OCI-LY7 (cell line): ENCODE measurements around the gene EDEM1. TPM values are rescaled to one million over a fixed set of nuclear protein-coding genes. Genes with fewer than 3 reads are reported as not detected.
A peak's percentile ranks its signal among the peaks of the same experiment; 100 is the strongest.

Experiments
- BruUV-seq: library from RNA; stranded (reverse); fragments of 400-500 nt; replicated peaks from 2 replicates; lab custom pipeline; 2021; lab: Mats Ljungman, UMichigan
- CTCF ChIA-PET: fragments of 300-600 bp; sonication (Branson Sonifier 250); formaldehyde crosslinking; loops from one replicate; lab custom pipeline; 2022; ENCODE audit warnings: antibody characterized with exemption; ENCODE audit not compliant: unreplicated experiment; lab: Charles Lee
- POLR2A ChIA-PET: fragments of 300-600 bp; sonication (Branson Sonifier 250); formaldehyde crosslinking; loops from one replicate; lab custom pipeline; 2022; ENCODE audit warnings: antibody characterized with exemption; lab: Charles Lee
- DNase-seq: peaks from one replicate; pipeline ENCODE4 v3.0.0-alpha.2; 2015; ENCODE audit warnings: low spot score
- H2AFZ ChIP-seq: fragments of 200-600 bp; sonication (generic), shearing (Covaris generic); 2 replicates; pipeline ENCODE4 v1.6.1; 2014; ENCODE audit warnings: mild to moderate bottlenecking, antibody characterized with exemption, low read length, moderate library complexity
- H3K27ac ChIP-seq: fragments of 200-600 bp; sonication (generic); 2 replicates; pipeline ENCODE4 v1.5.1; 2014; ENCODE audit warnings: mixed run types, low read depth, mild to moderate bottlenecking, moderate library complexity, low read length, inconsistent platforms; ENCODE audit not compliant: poor library complexity, severe bottlenecking
- H3K36me3 ChIP-seq: fragments of 200-600 bp; sonication (generic); 2 replicates; pipeline ENCODE4 v1.6.1; 2014; ENCODE audit warnings: mild to moderate bottlenecking, antibody characterized with exemption, low read length, moderate library complexity, mixed read lengths; ENCODE audit not compliant: insufficient read depth
- H3K4me1 ChIP-seq: fragments of 200-600 bp; sonication (generic); 2 replicates; pipeline ENCODE4 v1.5.1; 2014; ENCODE audit warnings: mild to moderate bottlenecking, low read length; ENCODE audit not compliant: insufficient read depth, poor library complexity, severe bottlenecking
- H3K4me2 ChIP-seq: fragments of 200-600 bp; sonication (generic); 2 replicates; pipeline ENCODE4 v1.6.1; 2014; ENCODE audit warnings: mild to moderate bottlenecking, low read length
- H3K4me3 ChIP-seq: fragments of 200-600 bp; sonication (generic); 2 replicates; pipeline ENCODE4 v1.5.1; 2014; ENCODE audit warnings: mild to moderate bottlenecking, low read depth, low read length; ENCODE audit not compliant: poor library complexity, severe bottlenecking
- H3K79me2 ChIP-seq: fragments of 200-600 bp; sonication (generic); 2 replicates; pipeline ENCODE4 v1.6.1; 2016; ENCODE audit warnings: low read depth, mild to moderate bottlenecking, low read length, moderate library complexity, mixed read lengths; ENCODE audit not compliant: insufficient read depth
- H3K9me2 ChIP-seq: fragments of 200-600 bp; sonication (generic); 2 replicates; pipeline ENCODE4 v1.6.1; 2016; ENCODE audit warnings: mild to moderate bottlenecking, low read length, mixed read lengths; ENCODE audit not compliant: insufficient read depth
- H3K9me3 ChIP-seq: fragments of 200-600 bp; sonication (generic); 2 replicates; pipeline ENCODE4 v1.6.1; 2014; ENCODE audit warnings: mild to moderate bottlenecking, mixed run types, low read length, mixed read lengths
- H4K20me1 ChIP-seq: fragments of 200-600 bp; sonication (generic); 2 replicates; pipeline ENCODE4 v1.6.1; 2014; ENCODE audit warnings: mild to moderate bottlenecking, antibody characterized with exemption, low read length, moderate library complexity, mixed read lengths; ENCODE audit not compliant: insufficient read depth
- EZH2phosphoT487 ChIP-seq: fragments of 200-600 bp; sonication (generic); IDR thresholded peaks from 2 replicates; pipeline ENCODE4 v1.6.1; 2018; ENCODE audit warnings: low read depth, borderline replicate concordance, mild to moderate bottlenecking, mixed run types, antibody characterized with exemption, low read length, moderate library complexity, mixed read lengths
- intact Hi-C: fragments of 100-400 bp; cut with micrococcal nuclease; formaldehyde crosslinking; loops from one replicate; pipeline ENCODE4 v1.10.0; 2022; ENCODE audit not compliant: unreplicated experiment
- total RNA-seq, 2 experiments: library from RNA; depleted of rRNA in 1 of 2; stranded (reverse); fragments of >200 nt in 1 of 2; shearing (Covaris generic) in 1 of 2; gene quantifications; 2 replicates each; pipeline ENCODE4 v1.2.3, GENCODE V29; 2014 to 2022
- TF ChIP-seq, protein P1 (sequence below): fragments of 200-600 bp; sonication (generic); conservative IDR thresholded peaks from 2 replicates; pipeline ENCODE4 v1.5.1; 2014; ENCODE audit warnings: mild to moderate bottlenecking, antibody characterized with exemption, low read length, moderate library complexity, mixed read lengths

Gene EDEM1
- total RNA-seq, 2 experiments from 2014 or later: 186 to 337 TPM

DNA sequence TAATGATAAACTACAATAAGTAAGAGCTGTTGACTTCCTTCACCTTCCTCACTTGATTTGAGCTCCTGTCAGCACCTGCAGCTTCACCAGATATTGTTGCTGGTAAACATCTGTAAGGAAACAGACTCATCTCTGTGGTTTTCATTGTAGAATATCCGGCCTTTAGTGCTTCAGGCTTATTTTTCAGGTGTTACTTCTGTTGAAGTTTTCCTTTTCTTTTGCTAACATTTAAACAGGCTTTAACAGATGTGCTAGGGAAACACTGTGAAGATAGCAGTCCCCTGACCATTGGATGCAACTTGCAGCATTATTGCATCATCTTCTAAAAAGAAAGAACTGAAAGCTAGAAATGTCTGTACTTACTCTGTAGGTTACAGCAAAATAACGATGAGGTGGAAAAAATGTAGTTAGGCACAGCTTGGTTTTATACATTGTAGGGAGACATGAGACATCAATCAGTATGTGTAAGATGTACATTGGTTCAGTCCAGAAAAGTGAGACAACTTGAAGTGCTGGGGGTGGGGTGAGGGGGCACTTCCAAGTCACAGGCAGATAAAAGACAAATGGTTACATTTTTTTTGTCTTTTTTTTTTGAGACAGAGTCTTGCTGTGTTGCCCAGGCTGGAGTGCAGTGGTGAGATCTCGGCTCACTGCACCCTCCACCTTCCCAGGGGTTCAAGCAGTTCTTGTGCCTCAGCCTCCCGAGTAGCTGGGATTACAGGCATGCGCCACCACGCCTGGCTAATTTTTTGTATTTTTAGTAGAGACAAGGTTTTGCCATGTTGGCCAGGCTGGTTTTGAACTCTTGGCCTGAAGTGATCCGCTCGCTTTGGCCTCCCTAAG, 10.2 kb downstream of the EDEM1 start:
- intact Hi-C loops: loop anchor here (1.0 to 2.0 kb wide), 2 partner anchors 10 to 17 kb away; partner anchors contain the start of gene EDEM1
- H4K20me1 ChIP-seq: peaks cover 10% of the 10 kb centered on the region; the same call in 1 of the 2 replicates
- no peaks in the 10 kb centered on the region for H3K9me2 ChIP-seq
- peak overlapping the region; percentile 99 for H3K27ac ChIP-seq
- POLR2A ChIA-PET: interaction anchor here (0.5 to 11.4 kb wide), 23 partner anchors 7 to 702 kb away, joined by 3 to 444 read pairs (median 4); partner anchors contain the start of genes ARL8B and EDEM1
- H3K4me2 ChIP-seq: peak overlapping the region; percentile 69
- peak overlapping the region; percentile 52 for H3K4me3 ChIP-seq
- no TSS peak for BruUV-seq
- peaks cover 88% of the 10 kb centered on the region for H3K36me3 ChIP-seq
- H3K9me3 ChIP-seq: no peaks in the 10 kb centered on the region
- CTCF ChIA-PET: interaction anchor here (1.6 to 2.2 kb wide), 2 partner anchors 11 to 16 kb away, joined by 3 to 5 read pairs; no protein-coding TSS in a partner anchor
- H3K79me2 ChIP-seq: peaks cover 86% of the 10 kb centered on the region
- no peak overlapping the region for H2AFZ ChIP-seq
- no peak for TF ChIP-seq EZH2phosphoT487
- TF ChIP-seq, protein P1, sequence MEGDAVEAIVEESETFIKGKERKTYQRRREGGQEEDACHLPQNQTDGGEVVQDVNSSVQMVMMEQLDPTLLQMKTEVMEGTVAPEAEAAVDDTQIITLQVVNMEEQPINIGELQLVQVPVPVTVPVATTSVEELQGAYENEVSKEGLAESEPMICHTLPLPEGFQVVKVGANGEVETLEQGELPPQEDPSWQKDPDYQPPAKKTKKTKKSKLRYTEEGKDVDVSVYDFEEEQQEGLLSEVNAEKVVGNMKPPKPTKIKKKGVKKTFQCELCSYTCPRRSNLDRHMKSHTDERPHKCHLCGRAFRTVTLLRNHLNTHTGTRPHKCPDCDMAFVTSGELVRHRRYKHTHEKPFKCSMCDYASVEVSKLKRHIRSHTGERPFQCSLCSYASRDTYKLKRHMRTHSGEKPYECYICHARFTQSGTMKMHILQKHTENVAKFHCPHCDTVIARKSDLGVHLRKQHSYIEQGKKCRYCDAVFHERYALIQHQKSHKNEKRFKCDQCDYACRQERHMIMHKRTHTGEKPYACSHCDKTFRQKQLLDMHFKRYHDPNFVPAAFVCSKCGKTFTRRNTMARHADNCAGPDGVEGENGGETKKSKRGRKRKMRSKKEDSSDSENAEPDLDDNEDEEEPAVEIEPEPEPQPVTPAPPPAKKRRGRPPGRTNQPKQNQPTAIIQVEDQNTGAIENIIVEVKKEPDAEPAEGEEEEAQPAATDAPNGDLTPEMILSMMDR: no peak
- DNase-seq: peak; percentile 94
- peaks cover 77% of the 10 kb centered on the region for H3K4me1 ChIP-seq

DNA sequence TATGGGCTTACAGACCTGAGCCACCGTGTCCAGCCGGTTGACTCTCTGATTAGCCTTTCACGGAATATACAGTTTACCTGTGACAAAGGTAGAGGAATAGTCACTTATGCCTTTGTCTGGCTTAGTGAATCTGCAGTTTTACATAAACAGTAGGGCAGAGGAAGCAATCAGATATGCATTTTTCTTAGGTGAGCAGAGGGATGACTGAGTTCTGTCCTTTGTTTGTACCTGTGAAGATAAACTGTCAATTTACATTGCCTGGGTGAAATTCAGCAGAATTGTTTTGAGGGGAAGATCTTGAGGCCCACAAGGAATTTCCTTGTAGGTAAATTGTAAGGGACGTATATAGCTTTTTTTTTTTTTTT, 10.8 kb downstream of the EDEM1 start:
- intact Hi-C loops: no loop called here
- H3K9me3 ChIP-seq: no peaks in the 10 kb centered on the region
- peaks cover 8% of the 10 kb centered on the region; the same call in 1 of the 2 replicates for H4K20me1 ChIP-seq
- H3K4me1 ChIP-seq: peaks cover 71% of the 10 kb centered on the region
- H3K4me2 ChIP-seq: peak overlapping the region; percentile 69
- CTCF ChIA-PET: interaction anchor here (0.7 kb wide), 1 partner anchor 12 kb away, joined by 6 read pairs; no protein-coding TSS in a partner anchor
- no TSS peak for BruUV-seq
- peaks cover 86% of the 10 kb centered on the region for H3K79me2 ChIP-seq
- no peak for DNase-seq
- no peak overlapping the region for H2AFZ ChIP-seq
- peaks cover 88% of the 10 kb centered on the region for H3K36me3 ChIP-seq
- TF ChIP-seq EZH2phosphoT487: no peak
- TF ChIP-seq, protein P1: no peak
- H3K9me2 ChIP-seq: no peaks in the 10 kb centered on the region
- H3K4me3 ChIP-seq: peak overlapping the region; percentile 52
- H3K27ac ChIP-seq: peak overlapping the region; percentile 99
- POLR2A ChIA-PET: interaction anchor here (0.7 to 11.4 kb wide), 11 partner anchors 8 to 99 kb away, joined by 3 to 444 read pairs (median 6); partner anchors contain the start of genes ARL8B and EDEM1
